Occipital lobe (tissue), 2 donors: Measurements from ENCODE around the gene ASRGL1. TPM values are rescaled to one million over a fixed set of nuclear protein-coding genes. Genes with fewer than 3 reads are reported as not detected.
"Not testable (repeated sequence)": the region's sequence is repeated elsewhere in the genome, so short reads cannot be mapped to it uniquely, and the experiment has no call there.

Experiments
- DNase-seq: peaks from one replicate; lab custom pipeline; 2025; lab: John Stamatoyannopoulos, UW
- total RNA-seq: library from RNA; depleted of rRNA; stranded (reverse); fragments of >200 nt; gene quantifications from one replicate; pipeline ENCODE4 v1.2.3, GENCODE V29; 2014

ASRGL1 gene
- total RNA-seq, 1 donor from 2014 or later = 23.6 TPM

DNA sequence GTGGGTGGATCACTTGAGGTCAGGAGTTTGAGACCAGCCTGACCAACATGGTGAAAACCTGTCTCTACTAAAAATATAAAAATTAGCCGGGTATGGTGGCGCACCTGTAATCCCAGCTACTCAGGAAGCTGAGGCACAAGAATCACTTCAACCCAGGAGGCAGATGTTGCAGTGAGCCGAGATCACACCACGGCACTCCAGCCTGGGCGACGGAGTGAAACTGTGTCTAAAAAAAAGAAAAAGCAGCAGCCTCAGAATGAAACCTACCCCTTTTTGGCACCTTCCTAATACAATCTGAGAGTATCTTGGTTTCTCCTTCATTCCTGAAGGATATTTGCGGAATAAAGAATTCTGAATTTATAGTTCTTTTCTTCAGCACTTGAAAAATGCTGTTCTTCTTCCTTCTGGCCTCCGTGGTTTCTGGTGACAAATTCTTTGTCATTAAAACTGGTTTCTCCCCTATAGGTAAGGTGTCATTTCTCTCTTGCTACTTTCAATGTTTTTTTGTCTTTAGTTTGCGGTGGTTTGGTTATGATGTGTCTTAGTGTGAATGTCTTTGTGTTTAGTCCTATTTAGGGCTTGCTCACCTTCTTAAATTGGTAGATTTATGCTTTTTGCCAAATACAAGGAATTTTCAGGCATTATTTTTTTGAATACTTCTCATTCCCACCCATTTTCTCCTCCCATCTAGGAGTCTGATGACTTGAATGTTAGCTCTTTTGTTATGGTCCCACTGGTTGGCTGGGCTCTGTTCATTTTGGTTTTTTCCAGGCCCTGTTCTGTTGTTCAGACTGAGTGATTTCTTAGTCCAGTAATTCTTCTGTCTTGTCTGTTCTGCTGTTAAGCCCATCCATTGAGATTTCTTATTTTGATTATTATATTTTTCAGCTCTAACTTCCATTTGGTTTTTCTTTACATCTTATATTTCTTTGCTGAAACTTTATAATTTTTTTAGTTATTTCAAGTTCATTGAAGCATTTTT lies 15.4 kb downstream of the ASRGL1 start:
- no peak for DNase-seq

DNA sequence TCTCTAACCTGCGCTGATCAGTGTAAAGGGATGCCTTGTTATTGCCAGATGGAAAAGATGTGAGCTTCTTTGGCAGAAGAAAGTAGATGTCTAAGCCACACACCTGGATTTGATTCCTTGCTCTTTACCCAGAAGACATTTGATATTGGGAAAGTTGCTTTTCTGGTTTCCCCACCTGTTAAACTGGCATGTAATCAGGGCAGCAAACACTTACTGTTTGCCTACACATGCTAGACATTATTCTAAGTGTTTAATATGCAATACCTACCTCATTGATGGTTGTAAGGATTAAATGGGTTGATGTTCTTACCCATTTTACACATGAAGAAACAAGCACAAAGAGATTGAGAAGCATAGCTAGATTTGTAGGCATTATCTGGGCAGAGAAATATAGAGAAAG lies 16.6 kb downstream of the ASRGL1 start:
- DNase-seq = no peak

DNA sequence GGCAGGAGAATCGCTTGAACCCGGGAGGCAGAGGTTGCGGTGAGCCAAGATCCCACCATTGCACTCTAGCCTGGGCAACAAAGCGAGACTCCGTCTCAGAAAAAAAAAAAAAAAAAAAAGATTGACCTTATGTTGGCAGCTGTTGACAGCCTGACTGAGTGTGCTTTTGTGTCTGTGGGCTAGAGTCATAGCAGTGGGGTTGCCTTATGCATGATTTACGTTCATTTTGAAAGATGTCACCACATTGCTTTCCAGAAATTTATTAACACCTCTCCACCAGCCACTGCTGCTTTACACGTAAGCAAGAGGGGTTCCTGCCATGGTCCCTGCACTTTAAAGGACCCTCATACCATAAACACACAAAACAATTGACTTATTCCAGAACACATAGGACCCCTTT lies 21.0 kb downstream of the ASRGL1 start:
- no peak for DNase-seq

DNA sequence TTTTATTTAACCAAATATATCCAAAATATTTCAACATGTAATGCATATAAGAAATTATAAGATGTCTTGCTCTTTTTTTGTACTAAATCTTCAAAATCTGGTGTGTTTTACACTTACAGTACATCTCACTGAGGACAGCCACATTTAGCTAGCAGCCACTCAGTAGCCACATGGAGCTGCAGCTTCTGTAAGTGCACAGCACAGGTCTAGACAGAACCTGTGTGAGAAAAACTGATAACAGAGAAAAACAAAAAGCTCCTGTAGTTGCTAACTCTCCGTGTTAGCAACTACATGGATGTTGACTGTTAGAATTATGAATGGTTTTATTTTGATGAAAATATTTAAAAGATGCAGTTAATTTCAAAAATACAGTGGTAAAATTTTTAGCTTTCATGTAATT lies 22.2 kb downstream of the ASRGL1 start:
- DNase-seq = no peak

DNA sequence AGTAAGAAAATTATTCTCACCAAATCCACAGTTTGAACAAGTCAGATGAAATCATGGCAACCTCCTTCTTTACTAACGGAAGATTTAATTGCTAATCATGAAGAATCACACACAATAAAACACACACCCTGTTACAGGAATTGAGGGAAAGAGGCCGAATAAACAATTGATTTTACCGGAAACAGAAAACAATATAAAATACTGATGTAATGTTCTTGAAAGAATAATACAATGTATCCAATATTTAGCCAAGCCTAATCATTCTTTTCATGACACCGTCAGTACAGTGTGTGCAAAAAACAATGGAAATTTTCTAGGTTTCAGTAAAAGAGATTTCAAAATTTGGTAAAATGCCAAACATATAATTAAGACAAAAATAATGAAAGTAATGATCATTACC lies 23.4 kb downstream of the ASRGL1 start:
- no peak for DNase-seq

DNA sequence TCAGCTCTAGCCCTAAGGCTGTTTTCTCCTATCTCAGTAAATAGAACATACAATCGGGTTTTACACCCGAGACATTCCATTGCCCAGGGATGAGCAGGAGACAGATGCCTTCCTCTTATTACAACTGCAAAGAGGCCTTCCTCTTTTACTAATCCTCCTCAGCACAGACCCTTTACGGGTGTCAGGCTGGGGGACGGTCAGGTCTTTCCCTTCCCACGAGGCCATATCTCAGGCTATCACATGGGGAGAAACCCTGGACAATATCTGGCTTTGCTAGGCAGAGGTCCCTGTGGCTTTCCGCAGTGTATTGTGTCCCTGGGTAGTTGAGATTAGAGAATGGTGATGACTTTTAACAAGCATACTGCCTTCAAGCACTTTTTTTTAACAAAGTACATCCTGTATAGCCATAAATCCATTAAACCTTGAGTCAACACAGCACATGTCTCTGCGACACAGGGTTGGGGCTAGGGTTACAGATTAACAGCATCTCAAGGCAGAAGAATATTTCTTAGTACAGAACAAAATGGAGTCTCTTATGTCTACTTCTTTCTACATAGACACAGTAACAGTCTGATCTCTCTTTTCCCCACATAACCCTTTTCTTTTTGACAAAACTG lies 31.7 kb downstream of the ASRGL1 start:
- DNase-seq = not testable (repeated sequence)

DNA sequence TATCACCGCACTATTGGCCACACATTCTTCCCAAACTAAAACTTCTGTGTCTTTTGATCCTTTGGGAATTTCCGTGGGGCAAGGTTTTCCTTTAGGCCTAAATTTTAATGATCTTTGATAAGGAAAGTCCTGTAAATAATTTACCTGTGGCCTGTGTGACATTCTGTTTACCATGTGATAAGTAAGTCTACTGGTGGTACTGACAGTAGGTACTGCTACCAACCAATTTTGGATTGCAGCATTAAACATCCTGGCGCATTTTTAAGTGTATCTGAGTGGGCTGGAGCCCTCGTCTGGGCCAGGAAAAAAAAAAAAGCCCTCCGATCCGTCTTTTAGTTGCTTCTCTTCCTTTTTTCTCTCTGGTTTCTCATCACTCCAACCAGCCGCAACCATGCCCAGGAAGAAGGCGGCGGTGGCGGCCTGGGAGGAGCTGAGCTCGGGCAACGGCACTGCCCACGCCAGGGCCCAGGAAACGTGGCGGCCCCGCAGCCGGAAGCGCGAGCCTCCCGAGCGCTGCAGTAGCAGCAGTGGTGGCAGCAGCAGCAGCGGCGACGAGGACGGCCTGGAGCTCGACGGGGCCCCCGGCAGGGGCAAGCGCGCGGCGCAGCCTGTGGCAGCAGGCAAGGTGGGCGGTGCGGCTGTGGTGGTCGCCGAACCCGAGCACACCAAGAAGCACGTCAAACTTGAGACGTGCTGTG lies 33.6 kb downstream of the ASRGL1 start:
- DNase-seq = no peak

DNA sequence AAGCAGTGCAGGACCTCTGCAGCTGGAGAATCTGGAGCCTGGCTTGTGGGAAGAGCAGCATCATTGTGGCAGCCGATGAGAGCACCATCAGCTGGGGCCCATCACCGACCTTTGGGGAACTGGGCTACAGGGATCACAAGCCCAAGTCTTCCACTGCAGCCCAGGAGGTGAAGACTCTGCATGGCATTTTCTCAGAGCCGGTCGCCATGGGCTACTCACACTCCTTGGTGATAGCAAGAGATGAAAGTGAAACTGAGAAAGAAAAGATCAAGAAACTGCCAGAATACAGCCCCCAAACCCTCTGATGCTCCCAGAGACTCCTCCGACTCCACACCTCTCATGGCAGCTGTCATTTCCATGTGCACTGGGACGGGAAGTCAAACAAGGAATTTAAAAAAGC lies 35.6 kb downstream of the ASRGL1 start:
- DNase-seq = no peak

DNA sequence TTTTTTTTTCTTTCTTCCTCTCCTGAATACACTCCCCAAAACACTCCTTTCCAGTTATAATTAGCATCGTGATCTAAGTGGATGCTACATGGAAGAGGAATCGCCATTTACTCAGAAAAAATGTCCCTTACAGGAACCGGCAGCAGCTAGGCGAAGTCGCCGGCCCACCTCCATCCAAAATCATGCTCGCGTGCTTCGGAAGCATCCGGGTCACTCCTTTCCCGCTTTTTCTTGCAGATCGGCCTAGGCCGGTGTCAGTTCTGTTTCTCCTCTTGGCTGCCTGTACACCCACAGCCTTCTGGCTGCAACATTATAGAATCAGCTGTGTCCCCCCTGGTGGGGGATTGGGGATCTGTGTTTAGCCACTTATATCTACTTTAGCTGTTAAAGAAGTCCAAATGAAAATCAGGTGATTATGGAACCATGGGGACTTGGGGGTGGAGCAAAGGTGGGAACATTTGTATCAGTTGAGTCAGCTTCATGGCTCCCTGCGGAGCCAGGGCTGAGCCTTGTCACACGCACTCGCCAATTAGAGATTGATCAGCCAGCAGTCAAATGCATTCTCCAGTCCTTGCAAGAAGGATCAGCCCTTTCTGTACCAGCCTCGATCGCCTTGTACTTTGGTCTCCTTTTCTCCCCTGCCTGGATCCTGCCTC lies 36.3 kb downstream of the ASRGL1 start:
- no peak for DNase-seq

DNA sequence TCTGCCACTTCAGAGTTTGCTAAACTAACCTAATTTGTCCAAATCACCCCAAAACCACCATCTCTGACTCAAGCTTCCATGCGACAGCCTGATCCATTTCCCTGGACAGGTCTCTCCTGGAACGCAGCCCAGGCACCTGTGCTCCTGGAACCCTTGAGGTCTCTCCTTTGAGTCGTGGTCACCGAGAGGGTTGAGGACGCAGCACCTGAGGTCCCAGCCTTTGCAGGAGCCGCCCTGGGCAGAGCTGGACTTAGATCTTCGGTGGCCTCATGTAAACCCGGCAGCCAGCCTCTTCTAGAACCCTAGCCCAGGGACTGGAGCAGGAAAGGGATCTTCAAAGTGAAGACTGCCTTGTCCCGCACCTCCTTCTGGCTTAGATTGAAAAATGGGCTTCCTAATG lies 37.6 kb downstream of the ASRGL1 start:
- DNase-seq = no peak

DNA sequence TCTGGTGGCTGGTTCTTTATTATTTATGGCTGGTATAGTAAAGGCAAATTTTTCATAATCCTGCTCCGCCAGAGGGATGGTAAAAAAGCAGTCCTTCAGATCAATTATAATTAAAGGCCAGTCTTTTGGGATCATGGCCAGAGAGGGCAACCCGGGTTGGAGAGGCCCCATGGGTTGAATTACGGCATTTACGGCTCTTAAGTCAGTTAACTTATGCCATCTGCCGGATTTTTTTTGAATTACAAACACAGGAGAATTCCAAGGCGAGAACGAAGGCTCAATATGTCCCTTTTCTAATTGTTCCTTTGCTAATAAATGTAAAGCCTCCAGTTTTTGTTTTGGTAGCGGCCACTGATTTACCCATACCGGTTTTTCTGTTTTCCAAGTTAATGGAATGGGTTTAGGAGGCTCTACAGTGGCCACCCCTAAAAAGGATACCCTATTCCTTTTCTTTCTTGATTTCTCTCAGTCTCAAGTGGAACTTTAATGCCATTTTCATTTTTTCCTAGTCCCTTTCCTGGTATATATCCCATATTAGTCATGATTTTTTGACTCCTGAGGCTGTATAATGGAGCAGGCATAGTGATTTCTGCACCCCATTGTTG lies 41.3 kb downstream of the ASRGL1 start:
- DNase-seq = not testable (repeated sequence)

DNA sequence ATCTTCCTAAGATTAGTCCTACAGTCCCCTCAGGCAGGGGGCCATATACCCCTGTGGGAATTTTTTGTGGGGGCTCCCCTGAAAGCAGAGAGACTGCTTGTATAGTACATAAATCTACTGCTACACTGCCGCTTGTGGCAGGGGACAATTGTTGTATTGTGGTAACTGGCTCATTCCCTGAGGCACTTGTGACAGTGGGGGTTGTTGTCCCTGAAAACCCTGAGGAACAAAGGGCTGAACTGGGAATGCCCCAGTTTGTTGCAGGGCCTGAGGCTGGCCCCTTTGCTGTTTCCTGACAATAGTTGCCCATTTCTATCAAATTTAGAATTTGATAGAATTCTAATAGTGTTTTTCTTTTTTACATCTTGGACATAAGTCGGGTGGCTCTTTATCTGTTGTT lies 42.3 kb downstream of the ASRGL1 start:
- peak; percentile 43 for DNase-seq

DNA sequence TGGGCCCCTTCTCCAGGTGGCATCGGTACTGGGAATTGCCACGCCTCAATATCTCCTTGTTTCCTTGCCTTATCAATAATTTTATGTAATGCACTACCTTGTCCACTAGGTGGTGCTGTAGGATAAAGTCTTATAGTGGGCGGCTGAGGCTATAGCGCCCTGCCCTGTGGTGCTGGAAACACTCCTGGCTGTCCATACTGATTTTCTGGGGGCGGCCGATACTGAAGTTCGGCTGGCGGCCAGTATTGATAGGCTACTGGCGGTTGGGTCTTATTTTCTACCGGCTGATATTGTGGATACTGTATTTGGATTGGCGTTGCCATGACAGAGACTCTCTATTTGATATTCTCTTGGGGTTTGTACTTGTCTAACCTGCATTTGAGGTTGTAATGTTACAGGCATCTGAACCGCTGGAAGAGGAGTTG lies 43.6 kb downstream of the ASRGL1 start:
- not testable (repeated sequence) for DNase-seq

DNA sequence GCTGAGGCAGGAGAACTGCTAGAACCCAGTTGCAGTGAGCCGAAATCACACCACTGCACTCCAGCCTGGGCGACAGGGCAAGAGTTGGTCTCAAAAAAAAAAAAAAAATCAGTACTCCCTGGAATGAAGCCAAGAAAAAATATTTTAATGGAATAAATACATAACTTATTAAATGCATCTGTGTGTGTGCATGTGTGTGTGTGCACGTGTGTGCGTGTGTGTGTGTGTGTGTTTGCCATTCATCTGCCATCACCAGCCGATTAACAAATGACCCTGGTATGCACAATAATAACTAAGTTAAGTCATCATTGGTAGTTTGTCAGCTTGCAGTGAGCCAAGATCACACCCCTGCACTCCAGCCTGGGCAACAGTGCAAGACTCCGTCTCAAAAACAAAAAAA lies 46.6 kb downstream of the ASRGL1 start:
- DNase-seq = no peak

DNA sequence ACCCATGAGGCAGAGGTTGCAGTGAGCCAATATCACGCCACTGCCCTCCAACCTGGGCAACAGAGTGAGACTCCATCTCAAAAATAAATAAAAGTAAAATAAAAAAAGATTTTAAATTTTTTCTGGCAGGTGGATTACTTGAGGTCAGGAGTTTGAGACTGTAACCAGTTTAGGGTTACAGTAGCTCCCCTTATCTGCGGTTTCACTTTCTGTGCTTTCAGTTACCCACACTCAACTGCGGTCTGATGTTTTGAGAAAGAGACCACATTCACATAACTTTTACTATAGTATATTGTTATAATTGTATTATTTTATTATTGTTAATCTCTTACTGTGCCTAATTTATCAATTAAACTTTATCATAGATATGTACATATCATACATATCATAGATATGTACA lies 48.8 kb downstream of the ASRGL1 start:
- not testable (repeated sequence) for DNase-seq

DNA sequence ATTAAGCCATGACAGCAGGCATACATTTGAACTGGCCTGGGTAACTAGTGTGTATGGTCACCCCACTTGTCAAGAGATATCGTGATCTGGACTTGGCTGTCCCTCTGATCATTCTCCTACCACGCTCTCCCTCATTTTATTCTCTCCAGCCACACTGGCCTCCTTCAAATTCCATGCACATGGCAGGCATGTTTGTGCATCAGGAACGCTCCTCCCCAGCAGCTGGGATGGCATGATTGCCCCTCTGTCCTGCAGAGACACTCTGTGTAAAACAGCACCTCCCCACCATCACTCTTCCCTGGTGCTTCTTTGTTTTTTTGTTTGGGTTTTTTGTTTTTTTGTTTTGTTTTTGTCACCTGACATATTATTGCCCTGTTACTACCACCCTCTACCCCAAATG lies 50.1 kb downstream of the ASRGL1 start:
- no peak for DNase-seq

DNA sequence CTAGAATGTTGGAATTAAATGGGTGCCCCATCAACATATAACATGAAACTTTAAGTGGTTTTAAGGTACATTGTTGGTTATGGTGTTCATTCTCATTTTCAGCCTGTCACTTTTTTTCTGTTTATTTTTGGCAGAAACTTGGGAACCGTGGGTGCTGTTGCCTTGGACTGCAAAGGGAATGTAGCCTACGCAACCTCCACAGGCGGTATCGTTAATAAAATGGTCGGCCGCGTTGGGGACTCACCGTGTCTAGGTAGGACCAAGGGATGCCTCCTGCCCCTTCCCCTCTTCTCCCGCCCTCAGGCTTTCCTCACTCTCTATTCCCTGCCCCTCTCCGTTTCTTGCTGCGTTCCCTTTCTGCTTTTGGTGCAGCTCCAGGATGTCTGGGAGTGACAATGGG lies 51.8 kb downstream of the ASRGL1 start:
- no peak for DNase-seq

DNA sequence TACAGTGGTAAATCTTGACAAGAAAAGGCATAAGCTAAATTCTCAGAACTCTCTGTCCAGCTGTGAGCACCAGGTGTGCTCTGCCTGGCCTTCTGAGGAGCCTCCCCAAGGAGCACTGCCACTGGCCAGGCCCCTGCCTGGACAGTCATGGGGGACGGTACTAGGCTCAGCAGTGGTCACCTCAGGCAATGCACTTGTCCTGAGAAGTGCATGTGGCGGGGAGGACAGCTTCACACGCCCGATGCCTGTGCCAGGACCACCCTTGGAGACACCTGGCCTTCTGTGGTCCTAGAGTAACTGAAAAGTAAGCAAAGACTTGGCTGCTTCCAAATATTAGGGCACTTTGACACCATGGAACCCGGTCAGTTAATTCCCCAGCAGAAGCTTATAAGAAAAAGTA lies 53.0 kb downstream of the ASRGL1 start:
- DNase-seq = no peak

DNA sequence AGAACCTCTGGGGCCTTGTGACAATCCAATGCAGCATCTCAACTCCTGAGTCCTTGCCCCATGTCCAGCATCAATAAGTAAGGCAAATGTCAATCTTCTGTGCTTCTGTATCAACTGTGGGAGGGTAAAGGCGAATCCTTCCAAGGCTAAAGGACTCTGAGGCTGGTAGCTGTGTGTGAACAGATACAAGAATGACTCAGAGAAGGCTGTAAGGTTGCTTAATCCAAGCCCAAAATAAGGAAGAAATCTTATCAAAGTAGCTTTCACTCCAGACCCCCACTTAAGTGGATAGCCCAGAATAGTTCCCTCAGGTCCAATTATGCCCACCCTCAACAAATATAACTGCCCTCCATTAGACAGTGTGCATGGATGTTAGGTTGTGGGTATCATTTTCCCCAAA lies 53.5 kb downstream of the ASRGL1 start:
- DNase-seq = no peak

DNA sequence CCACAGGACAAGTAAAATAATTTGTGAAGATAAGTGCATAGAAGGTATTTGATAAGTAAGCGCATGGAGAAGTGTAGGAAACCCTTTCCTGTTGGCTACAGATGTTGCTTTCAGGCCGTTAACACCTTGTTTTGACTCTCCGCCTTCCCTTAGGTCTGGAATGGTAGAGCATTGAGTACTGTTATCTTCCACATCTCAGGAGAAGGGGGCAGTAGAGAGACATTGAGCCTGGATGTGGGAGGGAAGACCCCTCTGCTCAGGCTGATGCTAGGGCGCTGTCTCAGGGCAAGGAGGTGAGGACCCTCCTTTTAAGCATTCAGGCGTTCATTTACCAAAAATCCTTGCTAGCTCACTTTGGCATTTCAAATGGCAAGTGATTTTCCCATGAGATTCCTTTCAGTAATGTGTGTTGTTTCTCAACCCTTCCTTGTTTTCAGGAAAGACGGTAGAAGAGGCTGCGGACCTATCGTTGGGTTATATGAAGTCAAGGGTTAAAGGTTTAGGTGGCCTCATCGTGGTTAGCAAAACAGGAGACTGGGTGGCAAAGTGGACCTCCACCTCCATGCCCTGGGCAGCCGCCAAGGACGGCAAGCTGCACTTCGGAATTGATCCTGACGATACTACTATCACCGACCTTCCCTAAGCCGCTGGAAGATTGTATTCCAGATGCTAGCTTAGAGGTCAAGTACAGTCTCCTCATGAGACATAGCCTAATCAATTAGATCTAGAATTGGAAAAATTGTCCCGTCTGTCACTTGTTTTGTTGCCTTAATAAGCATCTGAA lies 54.6 kb downstream of the ASRGL1 start:
- no peak for DNase-seq

DNA sequence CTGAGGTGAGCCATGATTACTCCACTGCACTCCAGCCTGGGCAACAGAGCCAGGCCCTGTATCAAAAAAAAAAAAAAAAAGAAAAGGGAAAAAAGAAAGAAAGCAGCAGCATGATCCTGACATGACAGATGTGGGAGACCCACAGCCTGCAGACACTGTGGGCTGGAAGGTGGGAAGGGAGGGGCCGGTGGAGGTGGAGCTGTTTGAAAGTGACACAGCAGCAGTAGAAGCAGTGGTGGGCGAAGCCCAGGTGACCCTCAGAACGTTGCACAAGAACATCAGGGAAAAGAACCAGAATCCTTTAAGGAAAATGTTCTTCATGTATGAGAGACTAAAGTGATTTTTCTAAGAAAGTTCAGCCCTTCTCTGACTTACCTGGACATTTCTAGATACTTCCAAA lies 55.3 kb downstream of the ASRGL1 start:
- DNase-seq = no peak
